Amniotic epithelial cell (primary cell): Measurements from ENCODE around the gene EMD.
"Not testable (repeated sequence)": the region's sequence is repeated elsewhere in the genome, so short reads cannot be mapped to it uniquely, and the experiment has no call there.

Source experiments
- DNase-seq: peaks from one replicate; pipeline ENCODE4 v3.0.0-alpha.2; 2010; ENCODE audit warnings: low read depth

EMD gene

GRCh38 chrX:154396363-154396762 lies 17.3 kb downstream of the EMD start:
- not testable (repeated sequence) for DNase-seq

GRCh38 chrX:154396973-154397887 lies 18.1 kb downstream of the EMD start:
- DNase-seq = peak; percentile 47

- peak; percentile 96 for DNase-seq
These were observed 19.0 kb downstream of the EMD start, which contains the start of gene RPL10 for GRCh38 chrX:154397888-154398667. TSS of gene RPL10 (plus strand) at chrX:154398377. CDS start at chrX:154398520, 143 bp downstream.

- DNase-seq = peak; percentile 65
These were observed 19.8 kb downstream of the EMD start for GRCh38 chrX:154398668-154399526.

- no peak for DNase-seq
These were observed 20.7 kb downstream of the EMD start for GRCh38 chrX:154399527-154400368.

- DNase-seq = not testable (repeated sequence)
These were observed 21.3 kb downstream of the EMD start for GRCh38 chrX:154400369-154400817.

- no peak for DNase-seq
These were observed 22.1 kb downstream of the EMD start for GRCh38 chrX:154401045-154401799.

GRCh38 chrX:154401918-154402621 lies 23.0 kb downstream of the EMD start:
- DNase-seq = no peak

- DNase-seq = no peak
These were observed 23.6 kb downstream of the EMD start for GRCh38 chrX:154402622-154403127.

- no peak for DNase-seq
These were observed 24.1 kb downstream of the EMD start for GRCh38 chrX:154403192-154403591.

GRCh38 chrX:154403858-154404257 lies 24.8 kb downstream of the EMD start:
- no peak for DNase-seq

GRCh38 chrX:154404625-154405192 lies 25.6 kb downstream of the EMD start:
- DNase-seq = no peak

GRCh38 chrX:154408659-154409221 lies 29.6 kb downstream of the EMD start:
- DNase-seq = no peak

- DNase-seq = peak; percentile 88
These were observed 30.3 kb downstream of the EMD start, which contains the start of gene DNASE1L1 for GRCh38 chrX:154409222-154409871. TSS of gene DNASE1L1 (minus strand) at chrX:154409254. CDS start at chrX:154405568, 3,686 bp downstream.

- DNase-seq = peak; percentile 53
These were observed 32.9 kb downstream of the EMD start for GRCh38 chrX:154411981-154412340.

- no peak for DNase-seq
These were observed 33.4 kb downstream of the EMD start for GRCh38 chrX:154412468-154412867.

GRCh38 chrX:154413142-154413541 lies 34.0 kb downstream of the EMD start:
- DNase-seq = no peak

- DNase-seq = no peak
These were observed 38.1 kb downstream of the EMD start for GRCh38 chrX:154417157-154417556.
